Measurements from ENCODE around the gene LRFN4. TPM values are rescaled to one million over a fixed set of nuclear protein-coding genes. Genes with fewer than 3 reads are reported as not detected.

LRFN4 gene
- total and polyA plus RNA-seq, 2 of the 8 experiments (the other 6 are each of a cell fraction or from before 2014, with no cell fraction given): 49.8 to 64.3 TPM

DNA sequence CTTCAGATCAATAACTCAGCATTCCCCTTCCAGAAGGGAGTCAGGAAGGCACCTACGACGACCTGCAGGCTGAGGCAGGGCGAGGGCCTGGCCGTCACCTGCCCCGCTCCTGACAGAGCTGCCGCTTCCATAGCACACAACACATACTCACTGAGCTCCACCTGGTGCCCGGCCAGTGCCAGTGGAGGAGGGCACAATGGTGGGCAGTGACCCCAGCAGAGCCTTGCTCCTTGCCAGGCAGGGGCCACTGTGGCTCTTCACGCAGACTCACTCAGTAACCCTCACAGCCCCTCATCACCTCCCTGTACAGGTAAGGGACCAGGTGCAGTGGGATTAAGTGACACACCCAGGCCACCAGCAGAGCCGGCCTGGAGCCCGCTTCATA, 24.6 kb downstream of the LRFN4 start:
- H3K4me1 ChIP-seq (replicated peaks in 1 of 4; ENCODE audit: control insufficient read depth in 3 of 4, insufficient read depth in 4 of 4, low read length in 3 of 4): peaks cover 4 to 21% (median 14%) of the 10 kb centered on the region in 4 experiments
- no peak overlapping the region for H3K18ac ChIP-seq (ENCODE audit: extremely low read depth, low read length)
- H4K5ac ChIP-seq (ENCODE audit: insufficient read length, low read depth, low read length): no peak overlapping the region
- no peak overlapping the region for H2AFZ ChIP-seq (ENCODE audit: low read length)
- peak overlapping the region; percentile 22 for H4K91ac ChIP-seq (replicated peaks; ENCODE audit: insufficient read length, low read length)
- no peaks in the 10 kb centered on the region for H3K23me2 ChIP-seq (ENCODE audit: low read depth, low read length)
- H4K20me1 ChIP-seq (replicated peaks in 1 of 2; ENCODE audit: control insufficient read depth in 1 of 2, insufficient read depth in 2 of 2, low read length in 2 of 2): peaks cover 0 to 2% of the 10 kb centered on the region in 2 experiments
- WGBS, 2 experiments (ENCODE audit: extremely low coverage in 1 of 2, insufficient coverage in 1 of 2, insufficient read length in 1 of 2, insufficient replicate concordance in 2 of 2, low coverage in 1 of 2, low lambda C conversion rate in 2 of 2, missing lambda C conversion rate in 1 of 2): 89% methylated on average over 10 of the region's 10 CpGs; no CpG with 5 or more reads in 1 of the 2 experiments
- DNase-seq (ENCODE audit: low read depth in 1 of 2, low spot score in 2 of 2) (no peak), FAIRE-seq (no peak)
- no peaks in the 10 kb centered on the region for H3K27me3 ChIP-seq (replicated peaks in 1 of 4; ENCODE audit: control insufficient read depth in 3 of 4, extremely low read depth in 1 of 4, insufficient read depth in 3 of 4, low read length in 3 of 4)
- no peak overlapping the region for H3K56ac ChIP-seq (replicated peaks; ENCODE audit: insufficient read length, low read depth, low read length)
- H3K36me3 ChIP-seq (ENCODE audit: control insufficient read depth in 2 of 4, insufficient read depth in 4 of 4, low read length in 3 of 4): no peaks in the 10 kb centered on the region
- no peak overlapping the region for H3K4me2 ChIP-seq (ENCODE audit: insufficient read depth in 1 of 2, low read depth in 2 of 2, low read length in 2 of 2)
- H2BK5ac ChIP-seq (ENCODE audit: low read depth, low read length): no peak overlapping the region
- peaks cover 2% of the 10 kb centered on the region for H3K79me1 ChIP-seq (ENCODE audit: low read depth, low read length)
- peak overlapping the region; percentile 77; the same call in 1 of the 2 replicates for H2BK15ac ChIP-seq (ENCODE audit: low read length)
- no peak for TF ChIP-seq SP4 (IDR thresholded peaks at IDR 0.05; ENCODE audit: low read length)
- peak; percentile 8 to 15; a peak in 1 of 4 replicates for TF ChIP-seq RAD21 (IDR thresholded peaks at IDR 0.05 in 1 of 2, conservative IDR thresholded peaks at IDR 0.05 in 1 of 2; ENCODE audit: low read depth in 2 of 2, low read length in 2 of 2)
- no peak for TF ChIP-seq TBP (IDR thresholded peaks at IDR 0.05; ENCODE audit: low read depth, low read length)
- no peak overlapping the region for H3K23ac ChIP-seq (ENCODE audit: insufficient read length)
- 0 out of 2 replicates have a peak overlapping the region, but pooled peaks have one; percentile 29 for H3K27ac ChIP-seq (ENCODE audit: low read depth, low read length)
- H2BK120ac ChIP-seq (replicated peaks; ENCODE audit: low read depth, low read length): no peak overlapping the region
- H3K4me3 ChIP-seq (ENCODE audit: extremely low read depth in 1 of 4, insufficient read depth in 2 of 4, low read depth in 3 of 4, low read length in 4 of 4): no peak overlapping the region
- POLR2A ChIA-PET (ENCODE audit: partially characterized antibody): interaction anchor here (0.9 to 1.8 kb wide), 6 partner anchors 15 to 38 kb away, joined by 3 to 7 read pairs (median 5); partner anchors contain the start of gene RCE1
- no peak overlapping the region for H3K9ac ChIP-seq (replicated peaks in 1 of 4; ENCODE audit: extremely low read depth in 1 of 4, low read depth in 3 of 4, low read length in 3 of 4)
- no peaks in the 10 kb centered on the region for H3K79me2 ChIP-seq (ENCODE audit: control insufficient read depth in 1 of 2, insufficient read depth in 2 of 2, low read length in 2 of 2)
- H2BK20ac ChIP-seq (ENCODE audit: low read length): no peak overlapping the region
- H2BK12ac ChIP-seq (ENCODE audit: low read depth, low read length): peak overlapping the region; percentile 46; the same call in 1 of the 2 replicates
- H3K4ac ChIP-seq (replicated peaks; ENCODE audit: insufficient read length, low read depth, low read length): no peak overlapping the region
- no peak overlapping the region for H4K8ac ChIP-seq (ENCODE audit: extremely low read depth, insufficient read depth, low read length)
- no peaks in the 10 kb centered on the region for H3K9me3 ChIP-seq (ENCODE audit: insufficient read depth in 2 of 2, low read depth in 1 of 2, low read length in 1 of 2)
- peak overlapping the region; percentile 76; the same call in 1 of the 2 replicates for H2AK5ac ChIP-seq (ENCODE audit: low read depth, low read length)
- CTCF ChIA-PET (ENCODE audit: partially characterized antibody): interaction anchor here (0.6 to 11.9 kb wide), 23 partner anchors 13 to 518 kb away, joined by 3 to 199 read pairs (median 5); partner anchors contain the start of genes C11orf86 and RCE1
- no peak overlapping the region for H3K14ac ChIP-seq (ENCODE audit: insufficient read length)

Measured in H1 (cell line).